Stimulated activated naive B cell treated with anti-CD40 and anti-IgM and Interleukin-4, amounts not matched to agents 10 μg/mL and 1 μg/mL and 100 μg/mL, for 72 hours (primary cell): ENCODE data around the gene IZUMO1.
"Not testable (repeated sequence)": the region's sequence is repeated elsewhere in the genome, so short reads cannot be mapped to it uniquely, and the experiment has no call there.

Source experiments
- ATAC-seq, 2 donors: fragments of 150-1000 bp; cut with Tn5 transposase; replicated peaks; 2 replicates each; pipeline ENCODE4 v1.10.0; 2021; ENCODE audit warnings: moderate library complexity in 1 of 2
- DNase-seq: peaks from one replicate; pipeline ENCODE4 v3.0.0; 2021
- H3K27ac Mint-ChIP-seq: one replicate; pipeline ENCODE4 v1.8.0; 2022; ENCODE audit warnings: mild to moderate bottlenecking, mixed read lengths
- H3K27me3 Mint-ChIP-seq, 2 donors: one replicate each; pipeline ENCODE4 v1.8.0; 2022; ENCODE audit warnings: mixed read lengths in 2 of 2
- H3K36me3 Mint-ChIP-seq, 2 donors: one replicate each; pipeline ENCODE4 v1.8.0; 2022; ENCODE audit warnings: mixed read lengths in 2 of 2, mild to moderate bottlenecking in 1 of 2
- H3K4me1 Mint-ChIP-seq, 2 donors: one replicate each; pipeline ENCODE4 v1.8.0; 2022; ENCODE audit warnings: mixed read lengths in 2 of 2, mild to moderate bottlenecking in 1 of 2
- H3K4me3 Mint-ChIP-seq, 2 donors: one replicate each; pipeline ENCODE4 v1.8.0; 2022; ENCODE audit warnings: mild to moderate bottlenecking in 2 of 2, mixed read lengths in 2 of 2, moderate library complexity in 1 of 2
- H3K9me3 Mint-ChIP-seq, 2 donors: one replicate each; pipeline ENCODE4 v1.8.0; 2022; ENCODE audit warnings: mixed read lengths in 2 of 2, mild to moderate bottlenecking in 1 of 2

IZUMO1 gene

DNA sequence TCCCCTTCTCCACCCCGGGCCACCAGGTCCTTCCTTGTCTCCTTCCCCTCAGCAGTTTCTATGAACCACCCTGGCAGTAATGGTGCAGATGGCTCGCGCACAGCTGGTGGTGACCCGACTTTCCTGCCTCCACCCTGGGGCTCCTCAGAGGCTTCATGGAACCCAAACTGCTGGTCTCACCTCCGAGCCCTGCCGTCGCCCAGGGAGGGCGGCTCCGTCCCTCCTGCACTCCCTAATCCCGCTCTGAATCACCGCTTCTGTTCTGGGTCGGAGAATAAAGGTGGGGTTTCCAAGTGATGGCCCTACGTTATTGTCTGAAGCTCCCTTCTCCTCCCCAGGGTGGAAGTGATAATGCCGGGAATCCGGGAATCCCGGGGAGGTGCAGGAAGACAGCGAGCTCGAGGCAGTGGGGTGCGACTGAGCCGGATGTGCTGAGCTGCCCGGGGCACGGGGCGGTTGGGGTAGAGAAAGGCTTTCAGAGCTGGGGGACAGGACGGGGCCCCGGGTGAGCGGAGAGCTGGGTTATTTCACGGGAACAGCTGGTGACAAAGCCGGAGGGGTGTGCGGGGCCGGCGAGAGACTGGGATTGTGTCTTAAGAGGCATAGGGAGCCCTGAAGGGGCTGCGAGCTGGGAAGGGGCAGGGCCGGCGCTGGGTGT, 50.2 kb downstream of the IZUMO1 start:
- Mint-ChIP-seq H3K36me3 (peaks cover 4% of the 10 kb centered on the region in 2 donors), H3K27me3 (peaks cover 19 to 28% of the 10 kb centered on the region in 2 donors), H3K27ac (peak overlapping the region; percentile 44), H3K4me3 (peak overlapping the region; percentile 70 to 80), H3K9me3 (no peaks in the 10 kb centered on the region), H3K4me1 (peaks cover 10 to 12% of the 10 kb centered on the region in 2 donors)
- DNase-seq (no peak), ATAC-seq (peak; percentile 61 to 62)

DNA sequence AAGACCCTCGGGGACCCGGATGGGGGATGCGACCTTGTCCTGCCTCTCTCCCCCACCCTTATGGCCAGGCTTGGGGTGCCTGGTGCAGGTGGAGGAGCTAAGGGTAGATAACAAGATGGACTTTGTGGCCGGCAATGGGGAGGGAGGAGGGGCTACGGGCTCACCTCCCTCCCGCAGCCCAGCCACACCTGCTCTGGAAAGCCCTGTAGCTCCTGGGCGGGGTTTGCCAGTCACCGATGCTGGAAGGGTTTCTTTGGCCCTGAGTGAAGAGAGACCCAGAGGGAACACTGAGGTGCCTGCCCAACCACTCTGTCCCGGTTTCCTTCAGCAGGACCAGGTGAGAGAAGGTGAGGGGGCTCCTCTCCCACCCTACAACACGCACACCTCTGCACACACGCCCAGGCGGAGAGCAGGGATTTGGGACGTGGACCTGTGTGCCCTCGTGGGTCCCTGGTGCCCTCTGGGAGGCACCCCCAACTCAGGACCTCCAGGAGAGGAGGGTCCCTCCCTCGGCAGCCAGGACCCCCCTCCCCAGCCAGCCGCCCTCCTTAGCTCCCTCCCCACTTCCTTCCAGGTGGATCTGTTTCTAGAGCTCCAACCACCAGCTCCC, 50.9 kb downstream of the IZUMO1 start, which contains the start of gene FUT2:
Gene FUT2, plus strand, starts transcription at position 229 of the 610 bp plus-strand sequence. CDS start 6,986 bp downstream, outside the sequence.
- Mint-ChIP-seq H3K36me3 (peaks cover 0 to 3% of the 10 kb centered on the region in 2 donors), H3K27ac (peak within 1 kb of the TSS; percentile 44), H3K9me3 (no peaks in the 10 kb centered on the region), H3K4me1 (peaks cover 10 to 12% of the 10 kb centered on the region in 2 donors), H3K4me3 (peak within 1 kb of the TSS; percentile 70 to 80), H3K27me3 (peaks cover 19 to 28% of the 10 kb centered on the region in 2 donors)
- DNase-seq: no peak
- peak; percentile 7 to 20 for ATAC-seq

DNA sequence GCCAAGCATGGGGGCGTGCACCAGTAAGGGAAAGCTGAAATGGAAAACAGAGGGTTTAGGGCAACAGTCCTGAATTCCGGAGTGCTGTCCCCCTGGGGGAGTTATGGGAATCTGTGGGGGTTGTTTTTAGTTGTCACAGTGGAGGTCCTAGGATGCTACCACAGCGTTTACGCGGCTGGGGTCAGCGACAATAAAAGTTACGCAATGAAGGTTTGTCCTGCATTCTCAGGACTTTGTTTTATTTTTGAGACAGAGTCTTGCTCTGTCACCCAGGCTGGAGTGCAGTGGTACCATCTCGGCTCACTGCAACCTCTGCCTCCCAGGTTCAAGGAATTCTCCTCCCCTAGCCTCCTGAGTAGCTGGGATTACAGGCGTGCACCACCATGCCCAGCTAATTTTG, 53.1 kb downstream of the IZUMO1 start:
- H3K27me3 Mint-ChIP-seq: peaks cover 16 to 24% of the 10 kb centered on the region in 2 donors
- DNase-seq, H3K4me3 Mint-ChIP-seq, H3K36me3 Mint-ChIP-seq, ATAC-seq, H3K9me3 Mint-ChIP-seq: not testable (repeated sequence)
- H3K4me1 Mint-ChIP-seq: peaks cover 10 to 12% of the 10 kb centered on the region in 2 donors
- H3K27ac Mint-ChIP-seq: peak overlapping the region; percentile 25
